Fibroblast of pulmonary artery (primary cell): ENCODE measurements around the gene ABHD18.
A peak's percentile ranks its signal among the peaks of the same experiment; 100 is the strongest.
"Not testable (repeated sequence)": the region's sequence is repeated elsewhere in the genome, so short reads cannot be mapped to it uniquely, and the experiment has no call there.

Experiments
- DNase-seq: peaks from one replicate; pipeline ENCODE4 v3.0.0-alpha.2; 2010; ENCODE audit warnings: low read depth
- H3K4me3 ChIP-seq: replicated peaks from 2 replicates; pipeline ENCODE4 v1.5.1; 2011; ENCODE audit warnings: low read depth, mild to moderate bottlenecking, control low read depth, low read length, moderate library complexity
- TF ChIP-seq, protein P1 (sequence below): IDR thresholded peaks from 2 replicates; pipeline ENCODE4 v1.5.1; 2011; ENCODE audit warnings: mild to moderate bottlenecking, control low read depth, low read length, inconsistent platforms; ENCODE audit errors: missing control alignments

ABHD18 gene

DNA sequence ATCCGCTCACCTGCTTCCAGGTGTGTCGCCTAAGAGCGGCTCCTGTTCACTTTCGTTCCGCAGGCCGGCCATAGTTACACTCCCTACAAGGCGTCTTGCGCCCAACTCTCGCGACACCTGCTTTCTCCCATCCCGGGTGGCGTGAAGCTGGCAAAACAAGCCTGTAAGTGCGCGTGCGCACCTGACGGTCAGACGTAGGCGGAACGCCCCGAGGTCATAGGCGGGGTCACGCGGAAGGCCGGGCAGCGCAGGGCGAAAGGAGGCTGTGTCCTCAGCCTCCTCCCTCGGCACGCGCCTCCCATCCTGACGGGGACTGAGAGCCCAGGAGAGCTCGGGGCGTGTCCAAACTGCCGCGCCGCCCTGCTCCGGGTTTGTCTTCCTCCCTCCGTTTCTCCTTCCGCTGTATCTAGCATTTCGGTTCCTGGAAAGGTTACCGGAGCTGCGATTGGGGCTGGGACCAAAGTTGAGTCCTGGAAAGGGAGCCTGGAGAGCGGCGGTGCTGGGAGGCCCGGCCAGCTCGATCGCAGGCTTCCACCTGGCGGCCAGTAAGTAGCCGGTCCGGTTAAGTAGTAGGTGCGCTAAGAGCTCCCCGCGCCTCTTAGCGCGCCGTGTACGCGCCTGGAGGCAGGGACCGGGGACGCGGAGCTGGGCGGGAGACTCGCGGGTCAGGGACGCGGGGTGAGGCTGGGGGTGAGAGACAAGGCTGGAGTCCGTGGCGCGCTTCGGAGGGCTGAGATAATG is at the start of gene ABHD18, which contains the start of gene MFSD8:
TSS of gene ABHD18 (plus strand) at position 345 of the 741 bp plus-strand sequence. CDS start 17,550 bp downstream, outside the sequence.
TSS of gene MFSD8 (minus strand) at position 112 of the 741 bp plus-strand sequence. CDS start at position 72, 40 bp downstream.
- TF ChIP-seq, protein P1, sequence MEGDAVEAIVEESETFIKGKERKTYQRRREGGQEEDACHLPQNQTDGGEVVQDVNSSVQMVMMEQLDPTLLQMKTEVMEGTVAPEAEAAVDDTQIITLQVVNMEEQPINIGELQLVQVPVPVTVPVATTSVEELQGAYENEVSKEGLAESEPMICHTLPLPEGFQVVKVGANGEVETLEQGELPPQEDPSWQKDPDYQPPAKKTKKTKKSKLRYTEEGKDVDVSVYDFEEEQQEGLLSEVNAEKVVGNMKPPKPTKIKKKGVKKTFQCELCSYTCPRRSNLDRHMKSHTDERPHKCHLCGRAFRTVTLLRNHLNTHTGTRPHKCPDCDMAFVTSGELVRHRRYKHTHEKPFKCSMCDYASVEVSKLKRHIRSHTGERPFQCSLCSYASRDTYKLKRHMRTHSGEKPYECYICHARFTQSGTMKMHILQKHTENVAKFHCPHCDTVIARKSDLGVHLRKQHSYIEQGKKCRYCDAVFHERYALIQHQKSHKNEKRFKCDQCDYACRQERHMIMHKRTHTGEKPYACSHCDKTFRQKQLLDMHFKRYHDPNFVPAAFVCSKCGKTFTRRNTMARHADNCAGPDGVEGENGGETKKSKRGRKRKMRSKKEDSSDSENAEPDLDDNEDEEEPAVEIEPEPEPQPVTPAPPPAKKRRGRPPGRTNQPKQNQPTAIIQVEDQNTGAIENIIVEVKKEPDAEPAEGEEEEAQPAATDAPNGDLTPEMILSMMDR = peak; percentile 45
- H3K4me3 ChIP-seq = peak within 1 kb of the TSS; percentile 82

GRCh38 chr4:127916512-127916911 is 48.7 kb upstream of the ABHD18 start:
- no peak overlapping the region for H3K4me3 ChIP-seq
- TF ChIP-seq, protein P1 = no peak
- DNase-seq = no peak

More for the DNA sequence above, at the start of gene ABHD18, which contains the start of gene MFSD8:
- peak; percentile 100 for DNase-seq

GRCh38 chr4:127917151-127917550 is 48.1 kb upstream of the ABHD18 start:
- DNase-seq = no peak
- TF ChIP-seq, protein P1 = no peak
- H3K4me3 ChIP-seq = no peak overlapping the region

DNA sequence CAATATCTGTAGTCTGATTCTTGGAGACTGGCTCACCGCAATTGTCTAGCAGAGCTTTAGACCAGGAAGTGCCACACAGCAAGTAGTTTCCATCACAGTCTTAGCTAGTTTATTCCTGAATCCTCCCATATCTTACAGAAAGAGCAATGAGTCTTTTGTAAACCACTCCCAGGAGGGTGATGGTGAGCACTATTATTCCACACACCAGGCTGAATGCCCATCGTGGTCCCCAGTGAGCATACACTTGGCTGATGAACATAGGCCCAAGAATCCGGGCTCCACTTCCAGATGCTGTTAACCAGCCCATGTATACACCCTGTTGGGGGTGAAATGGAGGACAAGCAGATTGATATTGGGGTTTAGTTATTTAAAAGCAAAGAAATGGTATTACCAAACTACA is 44.7 kb upstream of the ABHD18 start:
- H3K4me3 ChIP-seq = no peak overlapping the region
- no peak for DNase-seq
- TF ChIP-seq, protein P1 = no peak

DNA sequence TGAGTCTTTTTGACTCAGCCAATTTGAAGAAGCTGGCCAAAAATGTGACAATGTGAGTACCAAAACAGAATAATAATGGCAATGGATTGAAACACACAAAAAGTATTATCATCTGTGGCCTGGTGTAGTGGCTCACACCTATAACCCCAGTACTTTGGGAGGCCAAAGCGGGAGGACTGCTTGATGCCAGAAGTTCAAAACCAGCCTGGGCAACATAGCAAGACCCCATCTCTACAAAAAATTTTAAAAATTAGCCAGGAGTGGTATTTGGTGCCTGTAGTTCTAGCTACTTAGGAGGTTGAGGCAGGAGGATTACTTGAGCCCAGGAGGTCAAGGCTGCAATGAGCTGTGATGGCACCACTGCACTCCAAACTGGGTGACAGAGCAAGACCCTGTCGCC is 43.0 kb upstream of the ABHD18 start:
- no peak for DNase-seq
- TF ChIP-seq, protein P1 = no peak
- H3K4me3 ChIP-seq = no peak overlapping the region

GRCh38 chr4:127925720-127926119 is 39.5 kb upstream of the ABHD18 start:
- DNase-seq, H3K4me3 ChIP-seq: not testable (repeated sequence)

GRCh38 chr4:127930175-127930574 is 35.0 kb upstream of the ABHD18 start:
- DNase-seq = no peak
- H3K4me3 ChIP-seq = no peak overlapping the region
- TF ChIP-seq, protein P1 = no peak

- DNase-seq, H3K4me3 ChIP-seq: not testable (repeated sequence)
These were observed 33.4 kb upstream of the ABHD18 start for GRCh38 chr4:127931836-127932235.
